ENCODE measurements around the gene LINGO4.

DNA sequence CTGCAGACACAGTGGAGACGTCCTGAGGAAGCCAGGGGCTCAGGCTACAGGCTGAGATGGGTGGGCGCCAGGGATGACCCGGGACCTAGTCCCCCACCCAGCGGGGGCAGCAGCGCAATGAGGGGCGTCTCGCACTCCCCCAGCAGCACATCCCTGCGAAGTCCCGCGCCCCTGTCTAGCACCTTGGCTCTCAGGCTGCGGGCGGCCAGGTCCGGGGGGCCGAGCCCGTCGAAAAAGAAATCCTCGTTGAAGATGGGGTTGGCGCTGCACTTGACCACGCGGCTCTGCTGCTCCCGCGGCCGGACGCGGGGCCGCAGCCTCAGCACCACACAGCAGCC is 32.6 kb upstream of the LINGO4 start:
- TF ChIP-seq, protein P1, sequence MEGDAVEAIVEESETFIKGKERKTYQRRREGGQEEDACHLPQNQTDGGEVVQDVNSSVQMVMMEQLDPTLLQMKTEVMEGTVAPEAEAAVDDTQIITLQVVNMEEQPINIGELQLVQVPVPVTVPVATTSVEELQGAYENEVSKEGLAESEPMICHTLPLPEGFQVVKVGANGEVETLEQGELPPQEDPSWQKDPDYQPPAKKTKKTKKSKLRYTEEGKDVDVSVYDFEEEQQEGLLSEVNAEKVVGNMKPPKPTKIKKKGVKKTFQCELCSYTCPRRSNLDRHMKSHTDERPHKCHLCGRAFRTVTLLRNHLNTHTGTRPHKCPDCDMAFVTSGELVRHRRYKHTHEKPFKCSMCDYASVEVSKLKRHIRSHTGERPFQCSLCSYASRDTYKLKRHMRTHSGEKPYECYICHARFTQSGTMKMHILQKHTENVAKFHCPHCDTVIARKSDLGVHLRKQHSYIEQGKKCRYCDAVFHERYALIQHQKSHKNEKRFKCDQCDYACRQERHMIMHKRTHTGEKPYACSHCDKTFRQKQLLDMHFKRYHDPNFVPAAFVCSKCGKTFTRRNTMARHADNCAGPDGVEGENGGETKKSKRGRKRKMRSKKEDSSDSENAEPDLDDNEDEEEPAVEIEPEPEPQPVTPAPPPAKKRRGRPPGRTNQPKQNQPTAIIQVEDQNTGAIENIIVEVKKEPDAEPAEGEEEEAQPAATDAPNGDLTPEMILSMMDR (IDR thresholded peaks at IDR 0.05): no peak
- TF ChIP-seq EP300 (IDR thresholded peaks at IDR 0.05) (no peak), POLR2AphosphoS5 (IDR thresholded peaks at IDR 0.05) (no peak), POLR2A (IDR thresholded peaks at IDR 0.05) (no peak)

All from suprapubic skin (tissue), 4 donors.